Hindlimb muscle (tissue), 1 donor: ENCODE data around the gene TSC22D3. TPM values are rescaled to one million over a fixed set of nuclear protein-coding genes. Genes with fewer than 3 reads are reported as not detected.

ENCODE experiments used
- DNase-seq: peaks from one replicate; pipeline ENCODE4 v3.0.0-alpha.2; 2013
- polyA plus RNA-seq: library from polyadenylated mRNA; unstranded; fragments of 120-200 nt; gene quantifications from one replicate; pipeline ENCODE4 v1.2.1, GENCODE V29; 2013; ENCODE audit not compliant: insufficient read length

The TSC22D3 gene
- polyA plus RNA-seq, 1 donor: 43.1 TPM

DNA sequence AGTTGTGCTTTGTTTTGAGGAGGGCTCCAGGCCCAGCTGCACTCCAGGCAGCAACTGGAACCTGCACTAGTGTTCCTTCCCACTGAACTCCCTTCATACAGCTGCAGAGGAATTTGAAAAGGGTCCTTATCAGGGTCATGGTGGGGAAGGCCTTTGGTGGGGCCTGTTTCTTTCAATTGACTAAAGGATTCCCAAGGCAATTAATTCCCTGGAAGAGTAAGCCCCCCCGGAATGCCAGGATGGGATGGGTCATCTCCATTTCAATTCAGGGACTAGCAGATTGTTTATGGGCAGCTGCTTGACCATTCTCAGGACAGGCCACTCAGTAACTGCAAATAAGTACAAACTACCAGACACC, 45.3 kb downstream of the TSC22D3 start:
- no peak for DNase-seq

DNA sequence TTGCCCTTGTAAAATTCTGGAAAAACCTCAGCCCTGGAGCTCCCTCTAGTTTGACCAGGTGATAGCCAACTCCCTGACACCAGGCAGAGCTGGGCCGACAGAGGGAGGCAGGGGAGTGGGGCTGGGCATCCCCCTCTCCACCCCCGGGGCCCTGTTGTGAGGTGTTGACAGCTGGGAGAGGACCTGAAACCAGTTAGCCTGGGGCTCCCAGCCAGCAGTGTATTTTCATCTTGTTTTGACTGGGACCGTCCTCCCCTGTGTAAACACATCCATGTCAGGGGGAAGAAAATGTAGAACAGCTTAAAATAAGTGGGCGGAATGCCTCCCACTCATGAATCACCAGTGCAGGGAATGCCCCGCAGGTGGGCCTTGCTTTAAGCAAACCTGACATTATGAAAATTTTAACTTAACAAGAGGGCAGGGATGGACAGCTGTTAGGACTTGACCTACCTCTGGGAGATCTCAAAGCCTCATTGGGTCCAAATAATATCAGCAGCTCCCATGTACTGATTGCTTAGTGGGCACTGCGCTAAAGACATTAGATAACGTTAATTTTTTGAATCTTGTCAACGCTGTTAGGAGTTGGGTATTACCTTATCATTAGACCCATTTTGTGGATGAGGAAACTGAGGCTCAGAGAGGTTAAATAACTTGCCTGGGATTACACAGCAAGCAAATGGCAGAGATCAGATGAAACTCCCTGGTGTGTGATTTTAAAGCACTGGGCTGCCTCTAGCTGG, 45.9 kb downstream of the TSC22D3 start:
- no peak for DNase-seq

DNA sequence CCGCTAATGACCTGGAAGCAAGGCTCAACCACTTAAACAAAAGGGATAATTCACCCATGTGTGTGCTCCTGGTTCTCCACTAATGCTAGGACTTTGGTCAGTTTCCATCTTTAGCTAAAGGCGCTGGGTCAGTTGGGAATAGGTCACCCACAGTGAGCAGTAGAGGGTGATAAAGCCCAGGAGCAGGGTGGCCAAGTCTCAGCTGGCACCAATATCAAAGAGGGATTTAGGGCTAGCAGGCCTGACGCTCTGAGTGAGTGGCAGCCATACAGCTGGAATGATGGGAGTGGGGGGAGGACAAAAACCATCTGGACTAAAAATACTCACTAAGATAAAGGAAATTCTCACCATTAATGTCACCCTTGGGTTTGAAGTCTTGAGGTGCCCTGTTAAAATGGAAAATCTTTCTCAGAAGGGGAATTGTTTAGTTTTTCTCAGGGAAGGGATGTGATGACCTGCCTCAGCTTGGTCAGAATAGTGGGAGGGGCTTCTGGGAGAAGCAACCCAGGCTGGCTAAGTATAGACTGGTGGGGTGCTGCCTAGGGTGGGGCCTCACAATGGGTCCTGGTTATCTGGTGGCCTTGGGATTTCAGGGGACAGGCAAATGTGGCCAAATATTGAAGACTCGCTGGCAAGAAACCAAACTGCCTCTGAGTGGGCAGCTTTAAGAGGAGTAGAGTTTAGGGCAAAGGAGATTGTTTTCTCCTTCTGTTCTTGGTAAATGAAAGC, 47.1 kb downstream of the TSC22D3 start:
- DNase-seq: no peak

DNA sequence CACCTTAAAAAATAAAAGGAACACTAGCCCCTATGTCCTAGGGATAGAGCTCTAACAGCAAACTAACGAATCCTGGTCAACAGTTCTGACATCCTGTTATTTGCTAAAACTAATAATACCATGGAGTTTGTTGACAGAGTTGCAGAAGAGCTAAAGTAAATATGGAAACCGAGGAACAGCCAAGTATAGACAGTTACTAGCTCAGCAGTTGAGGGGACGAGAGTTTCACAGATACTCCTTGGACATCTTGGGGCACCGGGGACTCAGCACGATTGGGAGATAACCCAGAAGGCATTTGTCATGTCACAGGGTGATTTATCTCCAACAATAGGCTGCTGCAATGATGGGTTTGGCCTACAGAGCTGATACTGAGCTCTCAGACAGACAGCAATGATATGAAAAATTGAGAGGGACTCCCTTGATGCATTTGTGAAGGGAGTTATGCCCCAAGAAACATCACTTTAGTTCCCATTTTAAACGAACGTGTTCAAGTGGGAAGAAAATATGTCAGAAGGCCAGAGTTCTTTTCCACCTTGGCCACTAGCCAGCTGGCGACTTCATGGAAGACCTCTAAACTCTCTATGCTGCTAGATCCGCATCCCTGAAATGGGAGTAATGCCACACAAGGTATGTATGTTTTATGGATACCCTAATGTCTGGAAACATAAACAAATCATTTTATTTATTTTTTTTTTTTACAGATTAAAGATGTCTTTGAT, 48.6 kb downstream of the TSC22D3 start:
- no peak for DNase-seq

DNA sequence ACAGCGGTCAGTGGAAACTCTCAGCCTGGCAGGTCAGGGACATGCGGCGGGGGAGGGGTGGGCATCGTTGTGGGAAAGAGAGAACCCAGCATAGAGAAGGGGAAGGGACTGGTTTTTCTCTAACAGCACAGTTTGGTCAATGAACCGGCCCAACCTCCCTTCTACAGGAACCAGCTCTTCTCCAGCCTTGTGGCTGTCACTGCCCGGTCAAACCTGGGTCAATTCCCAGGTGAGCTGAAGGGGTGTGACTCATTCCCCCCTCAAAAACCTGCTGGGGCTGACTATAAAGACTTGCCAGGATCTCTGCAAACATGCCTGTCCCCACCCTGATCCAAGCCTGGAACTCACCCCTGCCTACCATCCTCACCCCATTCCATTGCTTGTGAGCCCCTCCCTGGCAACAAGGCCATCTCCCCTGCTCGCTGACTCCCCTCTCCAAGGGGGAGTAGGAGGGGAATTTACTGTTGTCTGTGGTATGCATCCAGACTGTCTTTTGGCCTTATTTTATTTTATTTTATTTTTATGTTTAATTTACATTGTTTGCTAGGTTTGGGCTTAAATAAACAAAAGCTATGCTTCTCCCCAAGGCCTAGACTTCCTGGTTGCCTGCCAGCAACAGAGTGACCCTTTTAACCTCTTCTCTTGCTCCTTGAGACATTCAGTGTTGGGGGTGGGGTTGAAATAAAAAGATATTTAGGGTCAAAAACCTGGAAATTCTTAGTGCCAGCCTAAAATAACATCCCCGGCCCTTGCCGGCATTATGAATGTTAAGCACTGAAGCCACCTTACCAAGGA, 49.6 kb downstream of the TSC22D3 start:
- no peak for DNase-seq

DNA sequence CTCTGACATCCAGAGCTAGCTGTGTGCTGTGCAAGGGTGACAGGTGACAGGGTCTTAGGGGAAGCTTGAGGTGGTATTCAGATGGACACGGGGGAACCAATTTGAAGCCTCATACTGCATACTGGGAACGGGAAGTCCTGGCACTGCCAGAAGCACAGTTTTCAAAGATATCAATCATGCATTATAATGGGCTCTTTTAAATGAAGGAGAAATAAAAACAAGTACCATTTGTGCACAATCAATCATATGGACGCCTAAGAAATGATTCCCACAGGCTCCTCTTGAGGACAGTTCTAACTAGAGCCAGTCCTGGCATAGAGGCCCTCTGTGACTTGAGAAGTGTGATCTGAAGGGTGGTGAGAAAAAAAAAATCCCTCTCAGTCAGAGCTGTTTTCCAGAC, 50.9 kb downstream of the TSC22D3 start:
- no peak for DNase-seq

DNA sequence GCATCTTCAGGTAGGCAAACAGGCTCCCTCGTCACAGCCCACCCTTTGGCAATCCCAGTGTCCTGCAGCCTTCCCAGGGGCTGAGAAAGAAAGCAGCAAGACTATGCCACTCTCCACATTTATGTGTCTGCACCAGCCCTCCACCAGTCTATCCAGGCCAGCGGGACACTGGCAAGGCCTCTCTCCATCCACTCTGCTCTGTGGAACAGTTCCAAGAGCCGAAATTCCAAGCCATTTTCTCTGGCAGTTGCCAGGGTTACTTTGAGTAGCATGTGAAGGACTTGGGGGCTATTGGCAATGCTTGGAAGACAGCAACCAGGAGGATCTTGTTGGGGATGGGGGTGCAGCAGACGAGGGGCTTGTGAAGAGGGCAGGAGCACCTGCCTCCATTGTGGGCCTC, 52.1 kb downstream of the TSC22D3 start:
- DNase-seq: no peak

DNA sequence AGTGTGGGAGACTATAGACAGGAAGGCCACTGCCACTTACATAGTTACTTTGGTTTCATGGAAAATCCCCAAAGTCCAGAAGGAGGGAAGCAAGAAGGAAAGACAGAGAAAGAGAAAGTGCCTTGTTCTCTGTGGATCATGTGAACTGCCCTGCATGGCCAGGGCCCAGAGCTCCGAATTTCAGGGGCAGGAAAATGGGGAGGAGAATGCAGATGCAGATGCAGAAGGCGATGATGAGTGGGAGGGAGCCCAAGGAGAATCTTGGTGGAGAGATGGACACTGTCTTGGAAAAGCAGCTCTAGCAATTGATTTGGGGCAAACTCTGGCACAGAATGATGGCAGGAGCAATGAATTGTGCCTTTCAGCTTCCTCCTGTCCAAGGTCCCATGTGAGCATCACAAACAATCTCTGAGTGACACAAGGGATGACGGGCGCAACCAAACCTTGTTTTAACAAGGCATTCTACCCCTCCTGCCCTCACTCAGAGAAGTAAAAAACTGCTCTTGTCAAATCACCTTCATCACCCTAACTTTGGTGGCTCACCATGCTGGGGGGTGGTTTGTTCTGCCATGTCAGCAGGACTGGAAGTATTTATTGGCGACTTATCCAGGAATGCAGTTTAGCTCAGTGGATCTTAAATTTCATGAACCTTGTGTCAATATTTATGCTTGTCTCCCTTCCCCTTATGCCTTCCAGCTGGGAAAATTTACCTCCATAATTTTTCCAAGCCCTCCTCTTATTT, 53.5 kb downstream of the TSC22D3 start:
- DNase-seq: no peak

DNA sequence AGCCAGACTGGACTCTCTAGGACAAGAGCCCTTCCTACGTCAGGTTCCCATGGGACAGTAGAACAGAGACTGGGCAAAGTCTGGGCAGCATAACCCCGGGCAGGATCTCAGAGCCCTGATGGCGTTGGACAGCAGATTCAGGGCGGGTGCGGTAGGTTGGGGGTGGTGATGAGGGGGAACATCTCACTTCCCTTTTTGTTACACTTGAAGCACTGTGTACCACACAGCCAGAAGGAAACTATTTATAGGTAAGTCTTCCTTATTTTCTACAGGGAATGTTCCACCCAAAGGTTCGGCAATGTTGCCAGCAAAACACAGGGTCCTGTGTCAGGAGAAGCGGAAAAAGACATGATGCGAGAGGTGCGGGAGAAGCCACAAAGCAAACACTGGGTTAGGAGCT, 54.3 kb downstream of the TSC22D3 start:
- no peak for DNase-seq

DNA sequence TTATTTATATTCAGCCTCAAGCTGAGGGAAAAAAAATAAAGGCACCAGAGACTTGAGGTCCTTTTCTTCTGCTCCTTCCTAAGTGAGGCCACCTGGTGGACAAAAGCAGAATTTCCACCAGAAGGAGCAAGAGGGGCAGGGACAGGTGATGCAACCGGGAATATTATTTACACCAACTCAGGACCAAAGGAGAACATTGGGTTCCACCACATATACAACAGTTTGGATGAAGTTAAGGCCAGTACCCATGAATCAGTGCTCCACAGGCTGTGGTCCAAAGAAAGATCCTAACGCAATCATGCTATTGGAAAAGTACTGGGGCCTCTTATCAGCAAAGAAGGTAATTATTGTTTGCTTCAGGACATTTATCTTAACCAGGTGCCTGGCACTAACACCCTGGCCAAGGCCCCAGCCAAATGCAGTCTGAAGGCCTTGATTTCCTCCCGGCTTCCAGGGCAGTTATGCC, 57.4 kb downstream of the TSC22D3 start:
- peak; percentile 65 for DNase-seq

DNA sequence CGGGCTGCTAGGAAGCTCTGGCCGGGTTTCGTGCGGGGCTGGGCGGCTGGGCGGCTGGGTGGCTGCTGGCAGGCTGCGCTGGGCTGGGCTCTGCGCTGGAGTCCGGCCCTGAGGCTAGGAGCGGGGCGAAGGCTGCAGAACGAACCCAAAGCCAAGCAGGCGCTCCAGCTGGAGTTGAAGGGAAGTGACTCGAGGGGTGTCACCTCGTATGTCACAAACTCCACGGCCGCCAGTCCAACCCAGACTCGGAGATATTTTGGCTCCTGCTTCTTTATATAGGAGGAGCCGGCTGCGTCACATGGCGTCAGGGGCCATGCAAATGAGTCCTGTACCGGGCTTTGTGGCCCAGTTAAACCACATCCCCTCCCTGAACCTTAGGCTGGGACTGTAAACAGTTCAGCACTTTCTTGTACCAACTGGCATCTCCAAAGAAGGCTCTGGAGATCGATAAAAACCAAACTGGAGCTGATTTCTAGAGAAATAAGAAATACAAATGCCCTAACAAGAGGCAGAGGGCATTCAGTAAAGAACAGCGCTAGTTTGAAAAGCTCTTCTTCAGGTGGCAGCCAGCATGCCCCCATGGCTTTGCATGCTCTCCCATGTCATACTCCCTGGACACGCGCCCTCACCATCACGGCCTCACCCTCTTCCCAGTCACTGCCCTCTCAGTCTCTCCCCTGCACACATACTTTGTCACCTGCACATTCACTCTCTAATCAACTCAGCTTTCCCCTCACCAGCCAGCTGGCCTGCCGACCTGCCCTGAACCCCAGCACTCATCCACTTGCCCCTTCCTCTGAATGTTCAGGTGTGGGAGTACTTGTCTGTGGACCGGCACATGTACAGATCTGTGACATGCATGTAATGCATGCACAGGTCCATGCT, 58.5 kb downstream of the TSC22D3 start:
- DNase-seq: peak; percentile 81

DNA sequence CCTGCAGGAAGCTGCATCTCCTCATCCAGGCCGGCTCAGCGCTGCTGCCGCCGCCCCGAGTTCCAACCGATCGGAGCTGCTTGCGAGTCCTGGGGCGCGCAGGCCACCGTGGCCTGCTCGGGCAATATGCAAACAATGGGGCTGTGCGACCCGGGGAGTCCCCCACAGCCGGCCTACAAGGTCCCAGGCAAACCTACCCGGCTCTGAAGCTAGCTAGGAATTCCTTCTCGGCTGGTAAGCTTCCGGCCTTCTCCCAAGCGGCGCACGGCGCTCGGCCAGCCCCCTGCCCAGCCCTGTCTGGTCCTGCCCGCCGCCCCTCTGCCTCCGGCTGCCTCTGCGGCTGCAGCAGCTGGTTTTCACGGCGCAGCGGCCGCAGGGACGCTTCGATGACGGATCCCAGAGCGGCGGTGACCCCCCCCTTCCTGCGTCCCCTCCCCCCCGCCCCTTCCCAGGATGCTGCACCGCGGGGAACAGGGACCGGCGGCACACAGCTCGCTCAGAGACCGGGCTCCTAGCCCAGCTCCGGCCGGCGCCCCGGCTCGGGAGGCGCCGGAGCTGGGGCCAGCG, 59.4 kb downstream of the TSC22D3 start:
- no peak for DNase-seq

DNA sequence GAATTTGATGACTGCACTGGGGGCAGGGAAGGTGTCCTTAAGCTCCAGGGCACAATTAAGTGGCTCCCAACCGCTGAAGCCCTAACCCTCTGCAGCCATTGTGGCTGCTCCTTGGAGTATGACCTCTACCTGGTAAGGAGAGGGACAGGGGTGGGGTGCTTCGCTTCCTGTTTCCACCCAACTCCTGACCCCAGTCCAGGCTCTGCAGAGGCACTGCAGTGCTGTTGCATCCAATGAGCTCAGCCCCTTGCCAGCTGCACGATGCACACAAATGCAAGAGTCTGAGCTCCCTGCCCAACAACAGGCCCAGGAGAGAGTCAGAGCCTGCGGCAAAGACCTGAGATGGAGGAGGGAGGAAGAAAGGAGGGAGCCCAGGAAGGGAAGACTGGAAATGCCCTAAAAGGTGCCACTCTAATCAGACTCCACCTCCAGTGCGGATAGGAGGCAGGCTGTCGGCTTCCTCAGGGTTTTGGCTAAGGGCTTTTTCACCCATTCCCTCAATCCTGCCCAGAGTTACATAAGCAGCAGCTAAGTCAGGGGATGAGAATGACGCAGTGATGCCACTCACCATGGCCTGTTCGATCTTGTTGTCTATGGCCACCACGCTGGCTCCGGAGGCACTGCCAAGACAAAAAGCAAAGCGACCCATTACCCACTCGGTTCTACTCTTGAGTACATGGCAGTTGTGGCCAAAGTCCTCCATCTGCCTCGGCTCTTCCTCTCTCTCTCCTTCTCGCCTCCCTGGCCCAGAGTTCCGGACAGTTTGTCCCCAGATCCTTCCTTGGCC, 60.1 kb downstream of the TSC22D3 start:
- no peak for DNase-seq

DNA sequence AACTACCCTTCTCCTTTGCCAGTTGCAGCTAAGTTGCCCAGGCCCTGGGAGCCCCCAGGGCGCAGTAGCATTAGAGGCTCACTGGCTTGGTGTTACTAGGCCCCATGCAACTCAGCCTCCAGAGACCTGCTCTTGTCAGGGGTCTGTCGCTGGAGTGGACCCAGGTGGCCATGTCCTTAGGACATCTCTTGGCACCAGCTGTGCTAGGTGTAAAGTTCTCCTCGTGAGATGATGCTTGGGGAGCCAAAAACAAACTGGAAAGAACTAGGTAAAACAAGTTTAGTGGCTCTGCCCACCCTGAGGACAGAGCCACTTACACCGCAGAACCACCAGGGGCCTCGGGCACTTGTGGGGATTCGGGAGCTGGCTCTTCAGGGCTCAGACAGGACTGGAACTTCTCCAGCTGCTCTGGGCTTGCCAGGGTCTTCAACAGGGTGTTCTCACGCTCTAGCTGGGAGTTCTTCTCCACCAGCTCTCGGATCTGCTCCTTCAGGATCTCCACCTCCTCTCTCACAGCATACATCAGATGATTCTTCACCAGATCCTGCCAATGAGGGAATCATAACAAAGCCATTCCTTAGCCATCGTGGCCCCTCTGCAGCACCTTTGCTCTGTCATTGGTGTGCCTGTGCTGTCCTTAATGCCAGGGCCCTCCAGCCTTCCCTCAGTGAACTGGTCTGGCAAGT, 61.2 kb downstream of the TSC22D3 start:
- no peak for DNase-seq

DNA sequence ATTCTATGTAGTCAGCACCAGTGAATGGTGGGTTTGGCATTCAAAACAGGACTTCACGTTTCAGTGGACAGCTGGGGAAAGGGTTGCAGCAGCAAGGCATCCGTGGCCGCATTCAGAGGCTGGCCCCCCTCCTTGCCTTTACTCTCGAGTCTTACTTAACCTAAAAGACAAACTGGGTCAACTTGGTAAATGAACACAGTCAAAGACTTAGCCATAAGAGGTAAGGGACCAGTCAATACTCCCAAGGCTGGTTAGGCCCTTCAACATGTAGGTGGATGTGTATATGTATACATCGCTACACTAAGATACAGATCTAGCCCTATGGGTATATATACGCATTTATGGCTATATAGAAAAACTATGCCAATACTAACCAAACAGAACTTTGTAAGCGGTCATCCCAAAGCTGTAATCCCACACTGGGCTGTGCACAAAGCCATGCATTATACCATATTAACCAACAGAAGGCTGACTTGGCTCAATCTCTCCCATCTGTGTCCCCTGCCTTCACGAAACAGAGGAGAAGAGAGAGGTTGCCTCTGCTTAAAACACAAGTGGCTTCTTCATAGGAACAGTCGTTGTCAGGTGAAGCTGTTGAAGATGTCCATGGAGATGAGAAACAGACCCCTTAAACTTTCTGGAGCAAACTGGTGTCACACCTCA, 61.9 kb downstream of the TSC22D3 start:
- DNase-seq: no peak

DNA sequence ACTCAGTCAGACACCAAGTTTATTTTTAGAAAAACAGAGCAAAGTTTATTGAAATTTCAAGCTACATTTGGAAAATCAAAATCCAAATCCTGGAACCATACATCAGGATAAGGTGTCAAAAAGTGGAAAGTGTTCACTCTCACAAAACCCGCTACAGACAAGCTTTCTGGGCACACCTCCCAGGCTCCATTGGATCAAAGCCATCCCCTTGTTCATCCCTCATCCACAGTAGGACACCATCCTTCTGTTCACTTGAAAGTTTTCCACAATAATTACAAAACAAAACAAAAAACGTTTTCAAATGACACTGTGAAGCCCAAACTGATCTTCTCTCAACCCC, 62.4 kb downstream of the TSC22D3 start:
- no peak for DNase-seq

DNA sequence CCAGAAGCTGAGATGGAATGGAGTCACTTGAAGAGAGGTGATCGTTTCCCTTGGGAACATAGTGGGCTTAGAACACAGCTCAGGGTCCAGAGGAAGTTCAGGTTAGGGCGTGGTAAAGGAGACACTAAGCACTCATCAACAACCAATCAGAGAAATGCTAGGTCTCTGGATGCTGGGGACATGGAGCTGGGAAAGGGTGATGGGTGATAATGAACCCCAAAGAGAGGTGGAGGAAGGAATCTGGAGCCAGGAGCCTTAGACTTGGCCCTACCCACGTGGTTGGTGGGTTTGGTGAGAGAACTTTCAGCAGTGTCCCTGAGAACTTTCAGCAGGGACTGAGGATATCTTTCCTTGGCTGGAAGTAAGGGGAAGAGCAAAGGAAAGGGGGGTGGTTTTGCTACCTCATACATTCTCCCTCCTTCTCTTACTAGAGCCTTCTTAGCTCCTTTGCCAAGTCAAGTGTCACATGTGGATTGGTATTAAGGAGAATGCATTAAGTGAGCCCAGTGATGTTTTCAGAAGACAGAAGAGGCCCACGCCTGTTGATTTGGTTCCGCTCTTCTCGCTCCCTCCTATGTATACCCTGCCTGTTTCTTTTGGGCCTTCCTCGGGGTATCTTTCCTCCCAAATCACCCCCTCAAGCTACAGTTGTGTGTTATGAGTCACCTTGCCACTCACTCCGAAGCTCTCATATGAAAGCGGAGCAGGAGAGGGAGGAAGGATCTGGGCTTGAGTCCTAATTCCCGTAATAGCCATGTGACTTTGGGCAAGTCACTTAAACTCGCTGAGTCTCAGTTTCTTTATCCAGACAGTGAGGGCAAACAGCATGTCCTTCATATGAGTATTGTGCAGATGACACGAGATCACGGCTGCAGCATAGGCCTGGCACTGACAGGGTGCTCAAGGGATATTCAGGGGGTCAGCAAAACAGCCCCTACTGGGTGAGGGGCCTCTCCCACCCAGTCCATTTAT, 63.1 kb downstream of the TSC22D3 start:
- DNase-seq: no peak
